HG03342 (cell line): ENCODE data around the gene BMF.
A peak's percentile ranks its signal among the peaks of the same experiment; 100 is the strongest.

Experiments used
- ATAC-seq: cut with Tn5 transposase; IDR thresholded peaks from one replicate; pipeline ENCODE4 v1.9.1; 2021; ENCODE audit warnings: mild to moderate bottlenecking, moderate library complexity; ENCODE audit not compliant: unreplicated experiment

BMF gene

DNA sequence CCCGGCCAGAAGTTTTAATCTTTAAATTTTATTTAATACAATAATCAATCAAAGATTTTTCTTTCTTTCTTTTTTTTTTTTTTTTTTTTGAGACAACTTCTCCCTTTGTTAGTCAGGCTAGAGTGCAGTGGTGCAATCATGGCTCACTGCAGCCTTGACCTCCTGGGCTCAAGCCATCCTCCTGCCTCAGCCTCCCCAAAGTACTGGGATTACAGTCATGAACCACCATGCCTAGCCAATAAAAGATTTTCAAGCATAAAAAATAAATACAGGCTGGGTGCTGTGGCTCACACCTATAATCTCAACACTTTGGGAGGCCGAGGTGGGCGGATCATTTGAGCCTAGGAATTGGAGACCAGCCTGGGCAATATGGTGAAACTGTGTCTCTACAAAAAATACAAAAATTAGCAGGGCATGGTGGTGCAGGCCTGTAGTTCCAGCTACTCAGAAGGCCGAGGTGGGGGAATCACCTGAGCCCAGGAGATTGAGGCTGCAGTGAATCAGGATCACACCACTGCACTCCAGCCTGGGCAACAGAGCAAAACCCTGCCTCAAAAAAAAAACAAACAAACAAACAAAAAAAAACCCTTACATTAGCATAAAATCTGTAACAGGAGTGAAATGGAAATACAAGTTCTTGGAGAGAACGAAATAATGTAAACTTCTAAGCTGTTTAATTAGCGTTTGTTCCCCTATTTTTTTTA, 40.6 kb downstream of the BMF start:
- no peak for ATAC-seq

DNA sequence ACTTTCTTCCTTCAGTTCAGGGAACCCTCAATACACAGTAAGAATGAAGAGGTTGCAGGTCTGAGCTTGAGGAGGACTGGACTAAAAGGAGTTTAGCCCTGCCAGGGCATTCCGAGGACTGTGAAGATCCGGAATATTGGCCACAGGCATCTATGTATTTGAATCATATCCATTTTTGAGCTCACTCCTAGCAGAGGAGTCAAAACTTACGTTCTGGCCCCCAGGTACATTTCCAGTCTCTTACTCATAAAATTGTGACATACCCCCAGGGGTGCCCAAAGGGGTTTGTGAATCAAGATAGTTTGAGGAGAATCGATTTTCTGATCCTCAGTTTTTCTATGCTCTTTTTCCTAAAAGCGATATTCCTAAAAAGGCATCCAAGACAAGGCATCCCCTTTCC, 42.1 kb downstream of the BMF start:
- ATAC-seq: no peak

DNA sequence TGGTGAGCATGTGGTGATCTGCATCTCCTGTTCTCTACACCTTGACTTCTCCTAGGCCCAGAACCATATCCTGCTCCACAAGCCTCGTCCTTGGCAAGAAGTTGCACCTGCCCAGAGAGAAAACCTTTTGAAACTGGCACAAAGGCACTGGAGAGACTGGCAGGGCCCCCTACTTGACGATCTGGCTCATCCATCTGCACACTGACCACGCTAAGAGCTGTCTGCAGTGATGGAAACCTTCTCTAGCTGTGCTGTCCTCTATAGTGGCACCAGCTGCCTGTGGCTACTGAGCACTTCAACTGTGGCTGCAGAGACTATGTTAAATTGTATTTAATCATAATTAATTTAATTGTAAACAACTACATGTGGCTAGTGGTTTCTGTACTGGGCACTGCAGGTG, 43.5 kb downstream of the BMF start:
- ATAC-seq: no peak

DNA sequence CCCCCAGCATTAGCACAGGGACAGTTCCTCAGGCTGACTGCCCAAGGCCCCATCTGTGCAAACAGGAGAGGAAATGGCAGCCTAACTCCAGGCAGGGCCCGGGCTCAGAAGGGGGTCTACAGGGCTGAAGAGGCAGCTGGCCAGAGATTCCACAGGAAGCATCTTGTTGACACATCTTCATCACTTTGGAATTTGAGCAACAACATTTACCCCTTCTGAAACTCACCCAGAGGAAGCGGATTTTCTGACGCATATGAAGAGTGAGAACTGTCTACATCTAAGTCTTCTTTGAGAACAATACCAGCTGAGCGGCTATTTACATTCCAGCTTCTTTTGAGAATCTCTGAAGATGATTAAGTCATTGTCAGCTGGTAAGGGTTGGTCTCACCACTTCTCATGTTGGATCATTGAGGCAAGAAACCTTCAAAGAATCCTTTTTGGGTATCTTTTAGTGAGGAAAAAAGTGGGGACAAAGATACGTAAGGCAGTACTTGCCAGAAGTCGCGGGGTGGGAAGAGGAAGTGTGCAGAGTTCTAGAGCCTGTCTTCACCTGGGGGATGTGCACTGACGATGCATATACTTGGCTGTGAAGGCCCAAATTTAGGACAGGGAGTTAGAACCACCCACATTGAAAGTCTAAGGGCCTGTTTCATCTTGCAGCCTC, 44.3 kb downstream of the BMF start:
- ATAC-seq: peak; percentile 64

DNA sequence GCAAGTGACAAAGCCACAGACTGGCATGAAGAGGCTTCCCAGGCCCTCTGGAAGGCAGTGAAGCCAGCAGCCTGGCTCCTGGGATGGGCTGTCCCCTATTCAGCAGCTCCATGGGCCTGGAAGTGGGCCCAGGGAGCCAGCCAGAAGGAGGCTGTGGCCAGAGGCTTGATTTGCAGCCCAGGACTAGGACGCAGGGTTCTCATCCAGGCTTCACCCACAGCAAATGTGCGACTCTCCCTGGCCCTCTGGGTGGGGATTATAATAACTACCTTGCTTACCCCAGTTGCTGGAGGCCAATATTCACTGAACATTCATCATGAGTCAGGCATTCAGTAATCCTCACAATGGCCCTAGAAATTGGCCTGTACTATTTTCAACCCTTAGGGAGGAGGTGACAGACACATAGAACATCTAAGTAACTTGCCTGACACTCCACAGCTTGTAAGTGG, 45.1 kb downstream of the BMF start:
- ATAC-seq: no peak

DNA sequence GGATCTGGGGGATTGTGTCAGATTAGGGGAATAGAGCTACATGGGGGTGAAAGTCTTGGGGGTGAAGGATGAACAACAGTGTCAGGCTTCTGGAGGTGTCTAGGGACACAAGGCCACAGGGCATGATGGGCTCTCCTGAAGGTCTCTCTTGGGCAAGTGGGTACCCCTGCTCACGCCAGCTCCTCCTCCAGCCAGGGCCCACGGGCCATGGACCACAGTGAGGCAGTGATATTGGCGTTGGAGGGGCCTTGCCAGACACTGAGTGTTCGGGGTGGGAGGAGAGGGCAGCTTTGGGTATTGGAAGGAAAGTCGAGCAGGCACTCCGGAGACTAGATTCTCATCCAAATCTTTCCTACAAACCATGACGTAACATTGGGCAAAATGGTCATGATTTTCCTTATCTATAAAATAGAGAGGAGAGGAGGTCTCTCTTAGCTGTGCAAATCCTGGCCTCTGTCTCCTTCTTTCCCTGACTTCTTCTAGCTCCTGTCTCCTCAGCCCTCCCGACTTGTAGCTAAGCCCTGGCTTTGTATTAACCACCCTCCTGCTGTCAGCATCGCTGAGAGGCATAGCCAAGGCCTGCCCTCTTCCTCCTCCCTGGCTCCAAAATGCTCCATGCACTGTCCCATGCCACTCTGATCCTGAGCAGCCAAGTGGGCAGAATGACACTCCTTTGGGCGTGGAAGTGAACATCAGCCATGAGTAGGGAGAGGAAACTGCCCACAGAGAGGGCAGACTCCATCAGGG, 45.7 kb downstream of the BMF start:
- ATAC-seq: no peak

DNA sequence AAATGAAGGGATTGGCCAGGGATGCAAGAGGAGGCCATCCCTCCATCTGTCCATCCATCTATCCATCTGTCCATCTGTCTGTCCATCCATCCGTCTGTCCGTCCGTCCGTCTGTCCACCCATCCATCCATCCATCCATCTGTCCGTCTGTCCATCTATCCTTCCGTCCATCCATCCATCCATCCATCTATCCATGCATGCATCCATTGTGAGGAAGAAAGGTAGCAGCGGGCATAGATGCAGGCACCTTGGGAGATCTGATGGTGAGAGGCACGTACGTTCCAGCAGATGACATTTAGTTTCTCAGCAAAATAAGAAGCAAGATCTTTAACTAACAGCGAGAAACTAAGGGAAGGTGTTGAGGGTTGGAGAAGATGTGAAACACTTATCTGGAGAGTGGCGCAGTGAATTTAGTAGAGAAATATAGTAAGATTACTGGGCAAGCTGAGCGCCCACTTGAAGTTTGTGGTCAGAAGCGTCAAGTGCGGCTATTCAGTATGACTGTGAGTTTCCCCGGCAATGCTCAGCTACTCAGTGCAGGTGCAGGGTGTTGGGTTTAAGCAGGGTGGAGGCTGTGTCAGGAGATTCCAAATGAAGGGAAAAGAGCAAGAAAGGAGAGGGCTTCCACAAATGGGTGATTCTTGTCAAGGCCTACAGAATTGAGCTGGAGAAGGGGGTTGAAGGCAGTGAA, 47.3 kb downstream of the BMF start:
- peak; percentile 51 for ATAC-seq

DNA sequence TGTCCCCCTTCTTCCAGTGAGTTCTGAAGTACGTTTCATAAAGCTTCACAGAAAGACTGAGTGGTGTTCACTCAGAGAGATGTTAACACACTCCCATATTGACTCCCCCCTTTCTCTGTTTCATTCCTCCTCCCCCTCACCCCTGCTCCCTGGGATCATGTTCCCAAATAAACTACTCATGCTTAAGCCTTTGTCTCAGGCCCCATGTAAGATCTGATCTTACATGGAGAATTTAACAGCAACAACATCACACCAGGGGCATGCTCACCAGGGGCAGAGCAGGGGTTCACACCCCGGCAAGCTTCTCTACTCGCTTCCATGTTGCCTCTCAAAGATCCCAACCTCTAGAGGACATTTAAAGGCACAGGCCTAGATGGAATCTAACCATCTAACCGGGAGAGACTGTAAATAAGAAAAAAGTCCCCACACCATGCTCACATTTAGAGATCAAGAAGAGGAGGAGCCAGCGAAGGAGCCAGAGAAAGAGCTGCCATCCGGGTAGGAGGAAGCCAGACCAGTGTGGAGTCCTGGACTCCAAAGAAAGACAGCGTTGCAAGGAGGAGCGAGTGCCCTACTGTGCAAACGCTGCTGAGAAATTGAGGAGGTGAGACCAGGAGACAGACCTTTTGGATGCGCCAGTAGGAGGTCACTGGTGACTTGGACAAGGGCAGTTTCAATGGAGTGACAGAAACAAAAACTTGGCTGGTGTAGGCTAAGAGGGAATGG, 48.3 kb downstream of the BMF start:
- ATAC-seq: no peak

DNA sequence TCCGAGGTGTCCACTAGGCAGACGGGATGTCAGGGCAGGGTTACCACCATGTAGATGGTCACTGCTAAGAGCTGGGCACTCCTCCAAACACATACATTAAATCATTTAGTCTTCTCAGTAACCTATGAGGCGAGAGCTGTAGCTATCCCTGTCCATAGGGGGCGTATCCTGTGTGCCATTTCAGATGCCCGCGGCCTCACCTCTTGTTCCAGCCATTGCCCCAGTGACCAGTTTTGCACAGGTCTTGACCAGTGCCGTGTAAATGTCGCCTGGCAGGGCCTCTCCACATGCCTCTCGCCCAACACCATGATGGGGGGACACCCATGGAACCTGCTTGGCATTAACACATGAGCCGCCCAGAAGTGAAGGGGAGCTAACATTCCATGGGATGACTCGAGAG, 48.9 kb downstream of the BMF start:
- ATAC-seq: no peak

DNA sequence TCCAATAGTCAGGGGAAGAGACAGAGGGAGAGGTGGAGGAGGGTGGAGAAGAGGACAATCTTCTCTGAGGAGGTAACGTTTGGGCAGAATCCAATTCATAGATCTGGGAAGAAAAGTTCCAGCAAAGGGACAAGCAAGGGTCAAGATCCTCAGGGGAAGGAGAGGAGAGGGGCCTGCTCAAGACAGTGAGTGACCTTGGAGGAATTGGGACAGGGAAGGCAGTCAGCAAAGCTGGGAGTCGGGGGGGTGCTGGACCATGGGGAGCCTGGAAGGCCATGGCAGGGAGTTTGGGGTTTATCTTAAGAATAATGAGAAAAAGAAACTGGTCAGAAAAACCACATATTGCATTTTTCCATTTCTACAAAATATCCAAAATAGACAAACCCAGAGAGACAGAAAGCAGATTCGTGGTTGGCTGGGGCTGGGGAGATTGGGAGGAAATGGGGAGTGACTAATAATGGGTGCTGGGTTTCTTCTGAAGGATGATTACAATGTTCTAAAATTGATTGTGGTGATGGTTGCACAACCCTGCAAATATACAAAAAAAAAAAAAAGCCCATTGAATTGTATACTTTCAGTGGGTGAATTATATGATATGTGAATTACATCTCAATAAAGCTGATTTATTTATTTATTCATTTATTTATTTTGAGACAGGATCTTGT, 50.1 kb downstream of the BMF start:
- no peak for ATAC-seq

DNA sequence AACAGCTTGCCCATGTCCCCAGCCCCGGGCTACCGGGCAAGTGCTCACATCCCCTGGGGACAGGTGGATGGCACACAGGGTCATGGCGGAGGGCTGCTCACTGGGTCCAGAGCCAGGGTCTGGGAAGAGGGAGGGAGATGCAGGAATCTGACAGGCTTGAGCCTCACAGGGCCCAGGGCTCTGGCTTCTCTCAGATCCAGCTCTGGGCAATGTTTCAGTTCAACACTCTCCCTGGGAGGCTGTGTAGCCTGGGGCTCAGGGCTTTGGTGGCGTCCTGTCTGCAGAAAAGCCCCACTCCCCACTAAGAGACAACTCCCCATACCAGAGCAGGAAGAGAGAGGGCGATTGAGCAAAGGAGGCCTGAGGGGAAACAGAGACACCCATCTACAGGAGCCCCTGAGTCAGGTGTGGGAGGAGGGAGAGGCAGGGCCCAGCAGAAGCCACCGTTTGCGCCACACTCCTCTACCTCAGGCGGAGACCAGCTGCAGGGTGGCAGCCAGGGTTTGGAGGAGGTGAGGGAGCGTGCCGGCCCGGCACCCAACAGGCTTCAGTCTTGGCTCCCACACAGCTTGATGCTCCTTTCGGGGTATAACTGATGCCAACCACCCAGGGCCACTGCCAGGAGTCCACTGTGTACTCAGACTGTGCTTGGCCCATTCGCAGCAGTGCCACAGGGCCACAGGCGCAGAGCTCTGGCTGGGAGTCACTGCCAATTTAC, 52.9 kb downstream of the BMF start:
- ATAC-seq: no peak

DNA sequence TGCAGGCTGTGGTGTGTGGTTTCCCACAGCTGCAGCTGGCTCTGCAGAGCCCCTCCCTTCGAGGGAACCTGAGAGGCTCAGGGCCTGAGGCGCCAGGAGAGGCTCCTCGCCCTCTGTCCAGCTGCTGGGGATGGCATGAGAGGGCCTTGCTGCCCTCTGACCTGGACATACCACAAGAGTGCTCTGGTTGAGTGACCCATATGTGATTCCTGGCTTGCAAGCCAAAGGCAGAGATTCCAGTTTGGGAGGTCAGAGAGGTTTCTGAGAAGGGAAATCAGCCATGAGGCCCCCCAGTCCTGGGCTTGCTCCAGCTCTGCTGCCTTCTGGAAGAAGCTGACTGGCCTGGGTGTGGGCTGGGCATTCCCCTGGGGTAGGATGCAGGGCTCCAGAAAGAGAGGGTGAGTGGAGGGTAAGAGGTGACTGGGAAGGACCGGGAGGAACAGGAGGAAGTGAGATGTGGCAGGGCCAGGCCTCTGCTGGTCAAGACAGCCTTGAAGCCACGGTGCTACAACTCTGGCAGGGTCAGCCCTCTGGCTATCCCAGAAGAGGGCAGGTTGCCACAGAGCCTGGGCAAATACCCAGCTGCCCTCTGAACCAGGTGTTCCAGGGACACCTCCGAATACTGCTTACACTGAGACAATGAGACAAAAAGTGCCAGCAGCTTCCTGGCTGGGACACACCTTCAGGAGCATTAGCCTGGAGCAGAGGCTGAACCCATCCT, 53.7 kb downstream of the BMF start:
- ATAC-seq: peak; percentile 76

DNA sequence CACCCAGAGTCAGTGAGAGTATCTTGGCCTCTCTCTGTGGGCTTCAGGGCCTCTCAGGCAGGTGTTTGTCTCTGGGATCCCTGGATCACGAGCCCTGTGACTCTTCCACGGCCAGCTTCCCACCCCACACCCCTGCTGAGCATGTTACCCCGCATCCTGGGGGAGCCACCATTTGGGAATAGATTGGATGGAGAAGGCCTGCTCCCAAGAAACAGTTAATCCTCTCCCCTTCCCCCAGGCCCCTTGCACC, 54.1 kb downstream of the BMF start:
- ATAC-seq: peak; percentile 42

DNA sequence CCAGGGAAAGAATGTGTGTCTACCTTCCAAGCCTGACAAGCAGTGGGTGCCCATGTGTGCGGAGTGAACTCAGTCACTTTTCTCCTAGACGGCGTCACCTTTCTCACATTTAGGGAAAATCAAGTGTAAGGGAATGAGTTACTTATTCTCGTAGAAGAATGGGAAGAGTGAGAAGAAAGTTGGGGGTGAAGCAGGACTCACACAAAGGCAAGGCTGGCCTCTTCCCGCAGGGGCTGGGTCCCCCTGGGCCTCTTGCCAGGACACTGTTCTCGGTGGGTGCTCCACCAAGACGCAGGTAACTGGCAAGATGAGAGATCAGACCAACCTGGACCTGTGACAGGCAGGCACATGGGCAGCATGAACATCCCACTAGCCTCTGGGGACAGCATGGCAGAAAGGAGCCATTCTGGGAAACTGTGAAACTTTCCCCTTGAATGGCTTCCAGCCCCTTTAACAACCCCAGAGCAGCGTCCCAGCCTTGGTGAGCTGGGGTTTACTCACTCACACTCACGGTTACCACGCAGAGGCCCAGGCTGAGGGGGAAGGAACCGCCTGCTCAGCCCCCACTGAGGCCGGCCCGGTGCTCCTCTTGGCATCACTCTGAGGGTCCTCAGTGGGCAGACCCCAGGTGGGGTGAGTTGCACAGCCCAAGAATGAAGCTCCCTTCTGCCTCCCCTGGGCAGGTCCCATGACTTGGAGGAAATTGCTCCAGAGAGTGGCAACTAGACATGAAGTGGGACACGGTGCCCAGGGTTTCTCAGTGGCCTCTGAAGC, 54.7 kb downstream of the BMF start:
- ATAC-seq: peak; percentile 27

DNA sequence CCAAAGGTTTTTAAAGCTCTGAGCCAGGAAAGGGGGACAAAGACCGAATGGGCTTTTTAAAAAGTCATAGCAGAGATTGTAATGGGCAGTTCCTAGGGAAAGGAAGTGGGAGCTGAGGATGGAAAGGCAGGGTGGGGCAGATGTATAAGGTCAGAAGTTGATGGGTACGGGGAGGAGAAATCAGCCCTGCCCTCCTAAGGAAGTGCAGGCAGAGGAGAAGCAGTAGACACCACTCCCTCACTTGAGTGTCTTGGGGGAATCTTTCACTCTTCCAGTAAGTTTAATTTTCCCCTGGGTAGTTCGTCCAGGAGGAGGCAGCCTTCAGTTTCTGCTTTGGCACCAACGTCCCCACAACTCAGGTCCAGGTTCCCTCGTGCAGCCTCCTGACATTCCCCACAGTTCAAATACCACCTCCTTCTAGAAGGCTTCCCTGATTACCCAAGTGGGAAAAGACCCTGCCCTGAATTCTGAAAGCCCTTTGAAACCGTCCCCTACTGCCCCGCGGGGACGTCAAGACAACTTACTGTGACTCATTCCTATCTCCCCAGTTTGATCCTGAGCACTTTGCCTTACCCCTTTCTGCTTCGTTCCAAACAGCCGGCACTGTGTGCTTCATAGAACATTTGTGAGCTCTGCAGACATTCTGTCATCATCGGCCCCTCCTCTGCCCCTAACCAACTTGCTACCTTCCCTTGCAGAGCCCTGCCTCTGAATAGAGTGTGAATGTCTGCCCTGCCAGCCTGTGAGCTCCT, 55.4 kb downstream of the BMF start:
- ATAC-seq: no peak

DNA sequence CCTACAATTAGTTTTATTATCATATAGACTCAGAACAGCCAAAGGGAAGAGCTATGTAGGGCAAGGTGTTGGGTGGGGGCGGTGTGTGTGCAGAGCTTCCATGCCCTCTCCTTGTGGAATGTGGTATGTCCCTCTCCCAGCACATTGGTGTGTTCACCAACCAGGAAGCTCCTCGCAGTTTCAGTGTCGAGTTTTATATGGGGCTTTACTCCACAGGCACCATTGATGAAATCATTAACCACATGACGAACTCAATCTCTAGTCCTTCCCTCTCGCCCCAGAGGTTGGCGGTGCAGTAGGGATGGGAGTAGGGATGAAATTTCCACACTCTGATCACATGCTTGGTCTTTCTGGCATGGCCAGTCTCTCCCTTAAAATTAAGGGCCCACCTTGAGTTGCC, 56.1 kb downstream of the BMF start:
- ATAC-seq: no peak

DNA sequence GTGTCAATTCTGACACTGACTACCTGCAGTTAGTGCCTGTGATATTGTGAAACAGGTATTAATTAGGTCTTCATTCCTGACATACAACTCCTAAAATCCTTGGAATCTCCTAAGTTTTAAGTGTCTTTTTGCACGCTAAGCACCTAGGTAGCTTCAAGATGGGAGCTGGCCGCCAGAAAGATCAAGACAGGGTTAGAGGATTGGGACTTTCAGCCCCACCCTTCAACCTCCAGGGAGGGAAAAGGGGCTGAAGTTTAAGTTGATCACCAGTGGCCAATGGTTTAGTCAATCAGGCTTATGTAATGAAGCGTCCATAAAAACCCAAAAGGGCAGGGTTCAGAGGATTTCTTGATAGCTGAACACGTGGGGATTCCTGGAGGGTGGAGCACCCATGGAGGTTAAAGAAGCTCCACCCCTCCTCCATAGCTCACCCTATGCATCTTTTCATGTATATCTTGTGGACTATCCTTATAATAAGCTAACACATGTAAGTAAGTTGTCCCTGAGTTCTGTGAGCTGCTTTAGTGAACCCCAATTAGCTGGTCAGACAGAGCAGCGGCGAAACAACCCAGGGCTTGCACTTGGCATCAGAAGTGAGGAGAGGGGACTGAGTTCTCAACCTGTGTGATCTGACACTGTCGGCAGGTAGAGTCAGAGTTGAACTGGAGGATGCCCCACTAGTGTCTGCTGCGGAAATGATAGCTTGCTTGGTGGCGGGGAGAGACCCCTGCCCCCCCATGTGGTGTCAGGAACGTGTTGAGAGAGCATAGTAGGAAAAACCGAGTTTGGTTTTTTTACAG, 56.9 kb downstream of the BMF start:
- no peak for ATAC-seq
